Adipose tissue (tissue), 3 donors: Measurements from ENCODE around the gene NUDC. TPM values are rescaled to one million over a fixed set of nuclear protein-coding genes. Genes with fewer than 3 reads are reported as not detected.

Experiments
- H3K27ac ChIP-seq: one replicate; pipeline ENCODE4 v1.5.1; 2013; ENCODE audit warnings: low read depth, low read length
- WGBS, 3 donors: extraction: QIAGEN DNeasy Blood & Tissue Kit; methylation state at CpG; one replicate each; pipeline ENCODE4 v1.1.7; 2013; 5-methylcytosine and 5-hydroxymethylcytosine counted together
- polyA plus RNA-seq, 3 donors: library from polyadenylated mRNA; stranded (reverse); fragments of 200-250 nt; gene quantifications; one replicate each; pipeline ENCODE4 v1.2.3, GENCODE V29; 2013
- donor health status: healthy with polysubstance abuse.
- donor health status: Bipolar disorder and iron deficiency.
- donor health status: healthy.

Gene NUDC
- polyA plus RNA-seq, 3 donors: 36.1 to 49.8 (median 45.1) TPM

DNA sequence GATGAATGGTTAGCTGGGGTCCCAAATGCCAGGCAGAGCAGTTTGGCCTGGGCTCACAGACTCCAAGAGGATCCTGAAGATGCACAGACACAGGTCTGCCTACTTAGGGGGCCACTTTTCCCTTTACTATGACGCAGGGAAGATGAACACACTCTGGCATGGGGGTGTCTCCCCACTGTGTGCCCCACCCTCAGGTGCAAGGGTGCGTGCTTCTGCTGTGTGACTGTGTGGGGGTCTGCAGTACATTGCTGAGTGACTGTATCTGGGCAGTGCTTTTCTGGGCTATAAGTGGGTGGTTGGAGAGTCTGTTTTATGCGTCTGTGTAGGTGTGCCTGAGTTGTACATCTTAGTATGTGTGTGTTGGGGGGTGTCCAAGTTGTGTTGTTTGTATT lies 11.6 kb upstream of the NUDC start:
- 56 to 90% (median 80%) methylated on average over 3 of the region's 3 CpGs for WGBS, 3 donors

DNA sequence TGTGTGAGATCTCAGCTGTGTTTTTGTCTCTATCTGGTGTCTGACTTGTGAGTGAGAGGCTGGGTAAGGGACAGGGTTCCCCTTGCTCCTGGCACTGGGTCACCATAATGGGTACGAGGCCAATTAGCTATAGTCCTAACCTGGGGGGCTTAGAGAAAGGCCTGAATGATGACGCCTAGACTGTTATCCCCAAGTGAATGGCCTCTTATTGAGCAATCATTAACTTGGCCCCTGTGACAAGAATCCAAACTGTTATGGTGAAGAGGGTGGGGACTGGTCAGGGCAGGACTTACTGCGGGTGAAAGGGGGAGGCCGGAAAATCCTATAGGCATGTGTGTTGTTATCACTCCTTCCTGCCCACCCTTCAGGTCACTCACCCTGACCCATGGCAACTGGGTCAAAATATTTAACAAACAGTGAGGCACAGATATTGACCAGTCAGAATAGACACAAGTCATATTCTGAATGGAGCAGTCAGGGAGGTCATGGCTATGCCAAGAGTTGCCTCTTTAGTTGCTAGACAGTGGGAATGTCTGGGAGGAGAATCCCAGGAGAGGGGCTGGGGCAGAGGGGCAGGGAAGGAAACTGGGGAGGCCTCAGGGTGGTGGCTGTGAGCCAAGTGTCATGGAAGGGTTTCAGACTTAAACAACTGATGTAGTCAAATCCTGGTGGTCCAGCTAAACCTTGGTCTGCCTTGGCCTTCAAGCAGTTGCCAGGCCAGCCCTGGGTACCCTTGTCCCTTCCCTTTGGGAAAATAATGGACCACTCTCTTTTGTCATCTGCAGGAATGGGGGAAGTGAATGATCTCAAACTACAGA lies 11.0 kb upstream of the NUDC start:
- no peak overlapping the region for H3K27ac ChIP-seq
- 47 to 78% (median 68%) methylated on average over 4 of the region's 4 CpGs for WGBS, 3 donors

More for the DNA sequence above, 11.6 kb upstream of the NUDC start:
- no peak overlapping the region for H3K27ac ChIP-seq

DNA sequence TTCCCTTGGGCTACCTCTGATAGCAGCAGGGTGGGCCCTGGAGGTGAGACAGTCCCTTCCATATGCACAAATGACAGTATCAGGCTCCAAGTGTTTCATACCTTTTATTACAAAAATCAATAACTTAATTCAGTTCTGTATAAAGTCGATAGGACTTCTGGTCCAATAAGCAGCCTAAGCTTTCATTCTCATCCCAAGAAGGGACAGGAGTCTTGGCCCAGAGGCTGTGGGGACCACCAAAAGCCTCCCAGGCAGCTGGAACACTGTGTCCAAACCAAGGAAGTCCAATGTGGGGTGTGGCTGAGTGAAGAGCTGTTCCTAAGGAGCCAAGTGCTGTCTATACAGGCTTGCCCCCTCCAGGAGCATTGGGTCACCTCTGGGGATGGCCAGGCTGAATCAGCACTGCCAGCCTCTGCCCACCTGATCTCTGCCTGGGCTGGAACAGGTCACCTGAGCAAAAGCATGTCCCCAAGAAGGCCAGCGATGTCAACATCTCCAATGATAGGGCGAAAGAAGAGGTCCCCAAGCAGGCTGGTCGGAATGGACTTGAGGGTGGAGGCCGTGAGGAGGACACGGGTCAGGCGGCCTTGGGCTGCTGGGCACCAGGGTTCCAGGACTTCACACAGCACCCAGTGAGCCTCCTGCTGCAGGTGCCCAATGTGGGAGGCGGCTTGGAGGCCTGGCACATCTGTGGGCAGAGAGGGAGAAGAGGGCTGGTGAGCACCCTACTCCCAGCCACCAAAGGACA lies 10.0 kb upstream of the NUDC start:
- H3K27ac ChIP-seq: no peak overlapping the region
- 39 to 92% (median 81%) methylated on average over 8 of the region's 8 CpGs for WGBS, 3 donors

DNA sequence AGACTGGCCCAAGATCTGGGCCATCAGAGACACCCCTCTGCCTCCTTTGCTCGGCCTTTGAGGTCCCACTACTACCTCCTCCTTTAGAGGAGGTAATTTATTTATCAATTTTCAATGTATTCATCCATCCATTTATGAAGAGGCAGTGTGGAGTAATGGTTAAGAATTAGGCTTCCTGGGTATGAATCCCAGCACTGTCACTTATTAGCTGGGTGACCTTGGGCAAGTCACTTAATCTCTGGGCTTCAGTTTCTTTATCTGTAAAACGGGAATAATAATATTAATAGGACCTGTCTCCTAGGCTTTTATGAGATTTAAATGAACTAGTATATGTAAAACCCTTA lies 9.4 kb upstream of the NUDC start:
- no peak overlapping the region for H3K27ac ChIP-seq
- WGBS, 3 donors: 43 to 65% (median 45%) methylated on average over 2 of the region's 2 CpGs

DNA sequence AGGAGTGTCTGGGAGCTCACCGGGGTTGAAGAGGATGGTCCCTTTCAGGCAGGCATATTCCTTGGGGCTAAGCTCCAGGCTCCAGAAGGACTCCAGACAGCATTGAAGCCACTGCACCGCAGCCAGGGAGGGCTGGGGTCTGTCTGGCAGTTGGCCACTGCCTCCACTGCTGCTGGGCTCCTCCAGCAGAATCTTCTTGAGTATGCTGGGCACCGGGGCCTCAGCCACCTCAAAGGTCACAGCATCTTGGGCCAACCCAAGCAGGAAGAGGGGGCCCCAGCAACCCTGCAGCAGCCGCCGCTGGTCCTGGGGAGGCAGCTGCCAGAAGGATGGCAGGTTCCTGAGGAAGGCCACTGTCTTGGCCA lies 8.2 kb upstream of the NUDC start:
- 13 to 74% (median 67%) methylated on average over 5 of the region's 5 CpGs for WGBS, 3 donors
- H3K27ac ChIP-seq: no peak overlapping the region

DNA sequence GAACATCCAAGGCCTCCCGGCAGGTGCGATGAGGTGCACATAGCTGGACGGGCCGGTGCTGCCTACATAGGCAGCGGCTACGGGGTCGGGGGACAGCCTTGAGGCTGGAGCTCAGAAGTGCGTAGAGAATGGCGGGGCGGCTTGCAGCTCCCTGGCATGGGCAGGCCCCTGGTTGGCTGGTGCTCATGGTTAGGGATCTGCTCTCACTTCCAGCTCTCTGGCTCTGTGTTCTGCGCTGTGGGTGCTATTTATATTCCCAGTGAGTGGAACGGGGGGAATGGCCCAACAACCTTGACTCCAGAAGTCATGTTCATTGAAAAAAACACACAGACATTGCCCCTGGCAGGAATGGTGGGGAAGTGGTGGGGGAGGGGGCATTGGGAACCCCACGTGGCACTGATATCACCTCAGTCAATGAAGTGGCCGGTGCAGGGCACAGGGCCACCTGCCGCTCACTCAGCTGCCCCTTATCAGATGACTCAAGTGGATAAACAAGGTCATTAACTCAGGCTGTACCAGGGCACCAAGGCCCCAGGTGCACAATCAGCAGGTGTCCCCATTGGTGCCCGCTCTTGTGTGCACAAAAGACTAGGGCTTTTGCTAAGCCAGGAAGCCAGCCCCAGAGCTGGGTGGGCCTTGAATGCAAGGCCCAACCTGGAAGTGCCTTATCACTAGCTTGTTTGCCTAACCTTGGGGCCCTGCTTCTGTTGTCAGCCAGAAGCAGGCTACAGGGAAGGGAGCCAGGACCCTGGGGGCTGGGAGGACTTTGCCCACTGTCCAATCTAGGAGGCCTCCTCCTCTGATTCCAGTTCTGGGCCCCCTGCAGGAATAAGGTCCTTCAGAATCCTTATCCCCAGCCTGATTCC lies 7.6 kb upstream of the NUDC start, which contains the start of gene NR0B2:
TSS of gene NR0B2 (minus strand) at position 222 of the 866 bp plus-strand sequence. CDS start at position 187, 35 bp downstream.
- WGBS, 3 donors: 27 to 87% (median 82%) methylated on average over 16 of the region's 16 CpGs
- H3K27ac ChIP-seq: no peak within 1 kb of the TSS

DNA sequence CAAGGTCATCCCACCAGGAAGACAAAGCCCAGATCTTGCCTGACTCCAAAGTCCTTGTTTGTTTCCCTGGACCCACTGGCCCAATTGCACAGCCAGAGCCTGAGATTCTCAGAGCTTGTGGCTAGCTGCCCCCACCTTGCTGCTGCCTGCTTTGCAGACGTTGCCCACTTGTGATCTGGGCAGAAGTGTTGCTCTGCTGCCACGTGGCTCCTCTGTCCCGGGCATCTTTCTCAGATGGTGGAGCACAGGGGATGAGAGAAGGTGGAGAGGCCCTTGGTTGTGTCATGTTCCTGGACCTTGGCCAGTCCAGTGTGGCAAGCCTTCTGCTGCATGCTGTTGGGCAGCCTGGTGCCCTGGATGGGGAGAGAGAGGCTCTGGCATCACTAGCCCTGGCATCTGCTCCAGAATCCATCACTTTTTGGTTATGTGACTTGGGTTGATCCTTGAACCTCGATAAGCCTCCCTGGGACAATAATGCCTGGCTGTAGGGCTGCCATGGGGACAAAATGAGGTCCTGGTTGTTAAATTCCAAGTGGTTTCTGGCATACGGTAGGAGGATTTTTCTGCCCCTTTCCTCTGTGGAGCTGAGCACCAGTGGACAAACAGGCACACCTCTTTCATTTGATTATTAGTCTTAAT lies 6.2 kb upstream of the NUDC start:
- H3K27ac ChIP-seq: no peak overlapping the region
- 25 to 74% (median 67%) methylated on average over 5 of the region's 5 CpGs for WGBS, 3 donors

DNA sequence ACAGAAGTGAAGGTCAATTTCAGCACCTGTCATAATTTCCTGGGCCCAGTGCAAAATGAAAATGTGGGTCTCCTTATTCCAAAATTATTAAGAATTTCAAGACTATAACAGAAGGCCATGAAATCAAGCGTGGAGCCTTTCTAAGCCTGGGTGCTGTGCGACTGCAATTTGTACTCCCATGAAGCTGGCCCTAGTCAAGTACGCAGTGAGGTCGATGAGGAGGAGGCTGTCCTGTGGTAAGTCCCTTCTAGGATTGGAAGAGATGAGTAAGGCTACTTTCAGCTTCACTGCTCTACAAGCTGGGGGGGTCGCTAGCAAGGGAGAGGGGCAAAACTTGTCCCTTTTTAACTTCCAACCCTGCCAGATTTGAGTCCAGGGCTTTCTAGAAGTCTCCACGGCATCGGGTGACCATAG lies 410 bp upstream of the NUDC start:
- 12 to 17% (median 15%) methylated on average over 7 of the region's 7 CpGs for WGBS, 3 donors
- no peak overlapping the region for H3K27ac ChIP-seq

DNA sequence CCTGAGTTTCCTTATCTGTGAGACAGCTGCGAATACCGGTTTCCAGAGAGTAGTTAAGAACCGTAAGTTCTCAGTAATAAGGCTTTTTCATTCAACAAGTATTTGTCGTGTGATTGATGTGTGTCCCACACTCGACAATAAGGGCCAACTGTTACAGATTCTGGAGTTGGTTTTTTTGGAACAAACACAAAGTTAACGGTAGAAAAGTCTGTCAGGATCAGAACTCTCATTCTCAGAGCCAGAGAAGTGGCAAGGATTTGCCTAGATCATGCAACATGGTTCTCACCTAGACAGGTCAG lies 837 bp downstream of the NUDC start:
- H3K27ac ChIP-seq: no peak overlapping the region
- WGBS, 3 donors: 9 to 39% (median 38%) methylated on average over 6 of the region's 6 CpGs

DNA sequence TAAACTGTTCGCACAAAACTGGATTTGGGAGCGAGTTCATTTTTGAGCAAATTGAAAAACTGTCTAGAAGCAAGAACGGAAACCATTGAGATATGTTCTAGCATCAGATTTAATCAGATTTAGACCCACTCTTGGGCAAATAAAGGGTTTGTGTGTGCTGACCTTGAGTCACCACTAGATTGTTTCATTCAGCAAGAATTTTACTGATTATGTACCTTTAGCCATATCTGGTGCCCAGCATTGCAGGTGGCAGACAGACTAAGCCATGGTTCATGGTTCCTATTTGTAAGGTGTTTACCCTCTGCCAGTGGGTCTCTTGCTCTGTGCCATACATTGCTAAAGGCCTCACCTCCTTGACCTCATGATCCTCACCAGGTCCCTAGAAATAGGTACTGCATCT lies 1.4 kb downstream of the NUDC start:
- no peak overlapping the region for H3K27ac ChIP-seq
- 36 to 94% (median 87%) methylated on average over 3 of the region's 3 CpGs for WGBS, 3 donors

DNA sequence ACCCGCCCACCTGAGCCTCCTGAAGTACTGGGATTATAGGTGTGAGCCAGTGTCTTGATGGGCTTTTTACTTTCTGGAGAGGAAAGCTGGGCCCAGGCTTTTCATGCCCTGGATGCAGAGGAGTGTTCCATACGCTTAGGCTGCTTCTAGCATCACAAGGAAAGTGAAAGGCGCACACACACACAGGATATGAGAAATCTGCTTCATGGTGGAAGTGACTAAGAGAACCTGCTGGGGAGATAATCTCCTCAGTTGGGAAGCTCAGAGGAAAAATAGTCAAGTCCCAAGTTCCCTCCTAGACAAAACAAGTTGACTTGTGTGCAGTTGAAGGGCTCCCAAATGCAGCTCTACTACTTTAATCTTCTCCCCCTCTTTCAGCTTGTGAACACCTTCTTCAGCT lies 2.2 kb downstream of the NUDC start:
- 90 to 95% (median 94%) methylated on average over 3 of the region's 3 CpGs for WGBS, 3 donors
- no peak overlapping the region for H3K27ac ChIP-seq

DNA sequence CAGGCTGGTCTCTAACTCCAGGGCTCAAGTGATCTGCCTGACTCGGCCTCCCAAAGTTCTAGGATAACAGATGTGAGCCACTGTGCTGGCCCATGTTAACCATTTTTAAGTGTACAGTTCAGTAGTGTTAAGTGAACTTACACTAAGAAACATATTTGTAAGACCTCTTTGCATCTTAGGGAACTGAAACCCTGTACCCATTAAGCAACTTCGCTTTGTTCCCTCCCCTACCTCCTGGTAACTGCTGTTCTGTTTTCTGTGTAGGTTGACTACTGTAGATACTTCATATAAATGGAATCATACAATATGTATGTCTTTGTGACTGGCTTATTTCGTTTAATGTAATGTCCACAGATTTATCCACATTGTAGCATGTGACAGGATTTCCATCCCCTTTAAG lies 11.0 kb downstream of the NUDC start:
- WGBS, 3 donors: 81 to 88% (median 82%) methylated on average over 3 of the region's 3 CpGs
- no peak overlapping the region for H3K27ac ChIP-seq

DNA sequence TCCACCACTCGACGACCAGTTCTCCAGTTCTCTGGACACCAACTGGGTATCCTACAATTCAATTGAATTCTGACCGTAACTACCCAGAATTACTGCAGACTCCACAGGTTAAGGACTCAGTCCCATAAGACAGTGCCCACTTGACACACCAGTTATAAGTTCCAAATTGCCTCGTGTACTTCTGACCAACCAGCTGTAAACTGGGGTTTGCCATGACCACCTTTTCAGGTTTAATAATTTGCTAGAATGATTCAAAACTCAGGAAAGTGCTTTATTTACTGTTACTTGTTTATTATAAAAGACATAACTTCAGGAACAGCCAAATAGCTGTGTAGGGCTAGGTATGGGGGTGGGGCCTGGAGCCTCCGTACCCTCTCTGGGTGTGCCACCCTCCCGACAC lies 15.3 kb downstream of the NUDC start:
- H3K27ac ChIP-seq: no peak overlapping the region
- 69 to 90% (median 87%) methylated on average over 6 of the region's 6 CpGs for WGBS, 3 donors

DNA sequence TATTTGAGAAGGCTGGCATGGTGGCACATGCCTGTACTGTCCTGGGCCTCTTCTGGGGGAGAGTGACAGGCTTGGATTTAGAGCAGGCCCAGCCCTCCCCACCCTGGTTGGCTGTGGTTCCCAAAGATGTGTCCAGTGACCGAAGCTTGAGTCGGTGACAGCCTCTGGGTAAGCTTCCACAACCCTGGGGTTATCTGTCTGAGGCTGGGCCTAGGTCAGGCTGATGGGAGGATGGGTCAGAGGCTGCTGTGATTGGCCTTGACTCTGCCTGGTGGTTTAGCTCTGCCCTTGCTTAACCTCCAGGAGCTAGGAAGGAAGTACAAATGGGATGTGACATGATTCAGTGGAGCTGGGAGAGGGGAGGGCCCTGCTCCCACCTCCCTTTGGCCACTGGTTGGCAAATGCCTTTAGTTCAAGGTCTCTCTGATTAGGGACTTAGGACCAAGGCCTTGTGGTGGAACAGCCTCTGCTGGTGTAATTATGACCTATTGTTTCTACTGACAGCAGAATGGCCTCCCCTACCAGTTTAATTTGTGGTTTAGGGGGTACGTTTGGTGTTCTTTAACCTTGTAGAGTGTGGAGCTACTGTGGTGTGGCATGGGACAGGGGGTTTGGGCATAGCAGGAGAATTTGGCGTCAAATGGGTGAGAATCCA lies 16.6 kb downstream of the NUDC start:
- 64 to 91% (median 88%) methylated on average over 4 of the region's 4 CpGs for WGBS, 3 donors
- no peak overlapping the region for H3K27ac ChIP-seq

DNA sequence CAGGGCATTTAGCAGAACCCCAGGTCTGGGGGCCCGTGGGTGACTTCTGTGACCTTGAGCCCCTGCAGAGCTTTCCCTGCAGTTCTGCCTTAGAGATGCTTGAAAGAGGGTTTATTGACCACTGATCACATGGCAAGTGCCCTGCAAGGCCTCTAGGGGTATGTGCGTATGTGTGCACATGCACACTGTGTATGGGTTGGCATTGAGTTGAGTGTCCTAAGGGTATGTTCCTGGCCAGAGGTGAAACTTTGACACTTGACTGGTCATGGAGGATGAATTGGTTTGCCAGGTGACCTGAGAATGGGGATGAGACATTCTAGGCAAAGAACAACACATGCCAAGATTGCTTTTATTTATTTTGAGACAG lies 17.1 kb downstream of the NUDC start:
- H3K27ac ChIP-seq: no peak overlapping the region
- WGBS, 3 donors: 67 to 90% (median 90%) methylated on average over 2 of the region's 2 CpGs

DNA sequence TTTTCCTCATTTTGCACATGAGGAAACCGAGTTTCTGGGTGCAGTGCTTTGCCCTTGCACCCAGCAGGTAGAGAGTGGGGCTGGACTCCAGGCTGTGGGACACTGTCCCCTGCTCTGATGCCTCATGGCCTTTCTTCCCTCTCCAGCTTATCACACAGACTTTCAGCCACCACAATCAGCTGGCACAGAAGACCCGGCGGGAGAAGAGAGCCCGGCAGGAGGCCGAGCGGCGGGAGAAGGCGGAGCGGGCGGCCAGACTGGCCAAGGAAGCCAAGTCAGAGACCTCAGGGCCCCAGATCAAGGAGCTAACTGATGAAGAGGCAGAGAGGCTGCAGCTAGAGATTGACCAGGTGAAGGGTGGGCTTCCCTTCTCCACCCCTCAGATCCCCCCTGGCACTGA lies 19.8 kb downstream of the NUDC start:
- no peak overlapping the region for H3K27ac ChIP-seq
- 79 to 95% (median 94%) methylated on average over 8 to 10 of the region's 10 CpGs for WGBS, 3 donors

DNA sequence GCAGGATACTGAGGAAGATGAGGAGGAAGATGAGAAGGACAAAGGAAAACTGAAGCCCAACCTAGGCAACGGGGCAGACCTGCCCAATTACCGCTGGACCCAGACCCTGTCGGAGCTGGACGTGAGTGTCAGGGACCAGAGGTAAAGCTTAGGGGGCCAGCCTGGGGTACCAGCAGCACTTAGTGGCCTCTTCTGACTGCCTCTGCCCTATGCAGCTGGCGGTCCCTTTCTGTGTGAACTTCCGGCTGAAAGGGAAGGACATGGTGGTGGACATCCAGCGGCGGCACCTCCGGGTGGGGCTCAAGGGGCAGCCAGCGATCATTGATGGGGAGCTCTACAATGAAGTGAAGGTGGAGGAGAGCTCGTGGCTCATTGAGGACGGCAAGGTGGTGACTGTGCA lies 21.1 kb downstream of the NUDC start:
- WGBS, 3 donors: 97 to 98% (median 97%) methylated on average over 12 of the region's 12 CpGs
- H3K27ac ChIP-seq: no peak overlapping the region

DNA sequence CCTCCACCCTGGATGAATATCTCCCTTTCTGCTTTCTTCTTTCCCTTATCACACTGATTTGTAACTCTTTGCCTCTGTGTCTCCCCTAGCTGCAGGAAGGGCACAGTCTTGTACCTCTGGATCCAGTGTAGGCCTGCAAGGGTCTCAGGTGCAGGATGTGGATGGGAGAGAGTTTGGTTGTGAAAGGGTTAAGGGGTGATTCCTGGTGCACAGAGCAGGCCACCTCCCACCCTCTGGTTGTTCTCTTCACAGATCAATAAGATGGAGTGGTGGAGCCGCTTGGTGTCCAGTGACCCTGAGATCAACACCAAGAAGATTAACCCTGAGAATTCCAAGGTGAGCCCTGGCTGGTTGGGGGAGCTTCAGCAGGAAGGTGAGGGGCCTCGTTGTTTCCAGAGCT lies 23.6 kb downstream of the NUDC start:
- WGBS, 3 donors: 19 to 78% (median 73%) methylated on average over 2 of the region's 2 CpGs
- H3K27ac ChIP-seq: no peak overlapping the region
